CD14-positive monocyte (primary cell): ENCODE data around the gene FOXO1. TPM values are rescaled to one million over a fixed set of nuclear protein-coding genes. Genes with fewer than 3 reads are reported as not detected.
A peak's percentile ranks its signal among the peaks of the same experiment; 100 is the strongest.

Experiments
- DNase-seq, 3 donors: peaks; one replicate each; pipeline ENCODE4 v3.0.0-alpha.2; 2011 to 2022
- H2AFZ ChIP-seq: 2 replicates; pipeline ENCODE4 v1.6.0; 2012; ENCODE audit warnings: mild to moderate bottlenecking, low read depth, low read length, inconsistent platforms; ENCODE audit not compliant: insufficient read depth, poor library complexity, severe bottlenecking
- H3K27ac ChIP-seq, 2 donors: 1 replicate in 1 of 2; 2 replicates in 1 of 2; pipeline ENCODE4 v1.5.1; 2012 to 2013; ENCODE audit warnings: low read length in 2 of 2, control low read depth in 1 of 2, inconsistent platforms in 1 of 2, low read depth in 1 of 2, mild to moderate bottlenecking in 1 of 2
- H3K27me3 ChIP-seq, 2 donors: one replicate each; pipeline versions ENCODE4 v1.6.0 to v1.6.1; 2011 to 2013; ENCODE audit warnings: low read length in 2 of 2; ENCODE audit not compliant: control insufficient read depth in 2 of 2, insufficient read depth in 2 of 2
- H3K36me3 ChIP-seq, 2 donors: replicated peaks in 1 of 2; 1 replicate in 1 of 2; 2 replicates in 1 of 2; pipeline versions ENCODE4 v1.5.1 to v1.6.1; 2012 to 2013; ENCODE audit warnings: low read length in 2 of 2, control low read depth in 1 of 2, inconsistent platforms in 1 of 2, mild to moderate bottlenecking in 1 of 2; ENCODE audit not compliant: insufficient read depth in 2 of 2, control insufficient read depth in 1 of 2
- H3K4me1 ChIP-seq, 2 donors: 1 replicate in 1 of 2; 2 replicates in 1 of 2; pipeline versions ENCODE4 v1.5.1 to v1.6.1; 2012 to 2013; ENCODE audit warnings: low read length in 2 of 2, control low read depth in 1 of 2, inconsistent platforms in 1 of 2, mild to moderate bottlenecking in 1 of 2, moderate library complexity in 1 of 2; ENCODE audit not compliant: insufficient read depth in 2 of 2, control insufficient read depth in 1 of 2
- H3K4me2 ChIP-seq: replicated peaks from 2 replicates; pipeline ENCODE3; 2012; ENCODE audit warnings: low read length, moderate library complexity, mild to moderate bottlenecking; ENCODE audit not compliant: poor library complexity, severe bottlenecking; ENCODE audit errors: extremely low read depth
- H3K4me3 ChIP-seq, 3 experiments: fragments of 200-600 bp in 1 of 3; sonication (generic) in 1 of 3; replicated peaks in 1 of 3; 1 replicate in 2 of 3; 2 replicates in 1 of 3; pipeline ENCODE4 v1.5.1; 2011 to 2013; ENCODE audit warnings: low read length in 3 of 3, mild to moderate bottlenecking in 3 of 3, control low read depth in 2 of 3, low read depth in 2 of 3, inconsistent platforms in 1 of 3, moderate library complexity in 1 of 3
- H3K79me2 ChIP-seq: 2 replicates; pipeline ENCODE4 v1.6.0; 2012; ENCODE audit warnings: mild to moderate bottlenecking, control low read depth, inconsistent platforms, low read length, moderate library complexity; ENCODE audit not compliant: insufficient read depth
- H3K9ac ChIP-seq: 2 replicates; pipeline ENCODE4 v1.6.0; 2017; ENCODE audit warnings: low read length, mild to moderate bottlenecking; ENCODE audit not compliant: insufficient read depth, poor library complexity, severe bottlenecking
- H3K9me3 ChIP-seq, 2 donors: replicated peaks in 1 of 2; 1 replicate in 1 of 2; 2 replicates in 1 of 2; pipeline versions ENCODE4 v1.5.1 to v1.6.1; 2012 to 2013; ENCODE audit warnings: low read length in 2 of 2, control low read depth in 1 of 2; ENCODE audit not compliant: control insufficient read depth in 1 of 2, insufficient read depth in 1 of 2
- H4K20me1 ChIP-seq: 2 replicates; pipeline ENCODE4 v1.6.0; 2012; ENCODE audit warnings: mild to moderate bottlenecking, low read length, control low read depth, moderate library complexity; ENCODE audit not compliant: insufficient read depth
- H3K27ac Mint-ChIP-seq, 7 donors: one replicate each; pipeline ENCODE4 v1.8.0; 2020; ENCODE audit warnings: mild to moderate bottlenecking in 7 of 7, mixed read lengths in 7 of 7, moderate library complexity in 6 of 7, inconsistent platforms in 2 of 7
- H3K27me3 Mint-ChIP-seq, 3 donors: one replicate each; pipeline ENCODE4 v1.8.0; 2021 to 2022; ENCODE audit warnings: low read depth in 3 of 3, mild to moderate bottlenecking in 3 of 3, mixed read lengths in 3 of 3, moderate library complexity in 3 of 3, inconsistent platforms in 1 of 3
- H3K36me3 Mint-ChIP-seq, 2 donors: one replicate each; pipeline ENCODE4 v1.8.0; 2020; ENCODE audit warnings: mixed read lengths in 2 of 2, inconsistent platforms in 1 of 2, mild to moderate bottlenecking in 1 of 2
- H3K4me1 Mint-ChIP-seq: one replicate; pipeline ENCODE4 v1.8.0; 2020; ENCODE audit warnings: mild to moderate bottlenecking, mixed read lengths
- H3K4me3 Mint-ChIP-seq, 2 donors: one replicate each; pipeline ENCODE4 v1.8.0; 2020; ENCODE audit warnings: mild to moderate bottlenecking in 2 of 2, mixed read lengths in 2 of 2, moderate library complexity in 1 of 2
- H3K9me3 Mint-ChIP-seq, 7 donors: one replicate each; pipeline ENCODE4 v1.8.0; 2020 to 2022; ENCODE audit warnings: mixed read lengths in 7 of 7, mild to moderate bottlenecking in 6 of 7, moderate library complexity in 6 of 7, inconsistent platforms in 2 of 7
- WGBS: methylation state at CpG from one replicate; pipeline ENCODE4 v1.1.5; 2013; ENCODE audit warnings: missing lambda C conversion rate; ENCODE audit not compliant: insufficient coverage; 5-methylcytosine and 5-hydroxymethylcytosine counted together
- intact Hi-C, 2 donors: fragments of 100-400 bp; cut with micrococcal nuclease; formaldehyde crosslinking; loops; one replicate each; pipeline versions ENCODE4 v1.15.0 to v1.15.1; 2023
- polyA plus RNA-seq, 3 donors: library from polyadenylated mRNA; depleted of rRNA in 1 of 3; unstranded in 2 of 3; stranded (reverse) in 1 of 3; fragments of 300-500 nt in 2 of 3; fragments of >200 nt in 1 of 3; fragmentation: Illumina TruSeq in 2 of 3; gene quantifications; 1 replicate in 2 of 3; 2 replicates in 1 of 3; pipeline ENCODE4 v1.2.3, GENCODE V29; 2012 to 2021
- TF ChIP-seq, protein P1 (sequence below): fragments of 200-600 bp; IDR thresholded peaks from one replicate; pipeline ENCODE4 v1.8.0; 2022; ENCODE audit warnings: antibody characterized with exemption, mild to moderate bottlenecking

Gene FOXO1
- polyA plus RNA-seq, 3 donors = 3.1 to 11.3 (median 8.0) TPM

DNA sequence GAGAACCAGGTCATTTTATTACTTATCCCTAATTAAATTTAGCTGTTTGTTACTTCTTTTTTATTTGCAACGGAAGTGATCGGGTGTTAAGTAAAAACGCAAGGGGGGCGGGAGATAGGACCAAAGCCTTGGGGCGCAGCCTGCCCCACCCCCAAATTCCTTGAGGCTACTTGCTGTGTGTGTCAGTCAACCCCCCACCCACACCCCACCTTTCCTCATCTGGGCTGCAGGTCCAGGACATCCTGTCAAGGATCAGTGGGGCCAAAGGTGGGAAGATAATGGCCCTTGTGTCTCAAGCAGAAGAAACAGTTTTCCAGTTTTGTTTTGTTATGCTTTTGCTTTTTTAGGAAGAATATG is 1.2 kb upstream of the FOXO1 start:
- H3K4me1 Mint-ChIP-seq = peaks cover 27% of the 10 kb centered on the region
- peaks cover under 1% of the 10 kb centered on the region for H3K79me2 ChIP-seq
- H3K36me3 ChIP-seq = no peaks in the 10 kb centered on the region
- WGBS = no CpG with 5 or more reads among the region's 5 CpGs
- peak overlapping the region; percentile 88 for H2AFZ ChIP-seq
- peaks cover 14 to 23% (median 16%) of the 10 kb centered on the region in 3 donors for H3K27me3 Mint-ChIP-seq
- peak overlapping the region; percentile 74 to 96 (median 88) for H3K4me3 ChIP-seq
- peaks cover 3 to 7% of the 10 kb centered on the region in 2 donors for H3K36me3 Mint-ChIP-seq
- peak overlapping the region; percentile 52 to 78 for H3K27ac ChIP-seq
- peak overlapping the region; percentile 96 for H3K4me2 ChIP-seq
- H3K9me3 ChIP-seq = no peaks in the 10 kb centered on the region
- H3K27ac Mint-ChIP-seq = peak overlapping the region; percentile 78 to 94 (median 91)
- H3K4me3 Mint-ChIP-seq = peak overlapping the region; percentile 95 to 97
- TF ChIP-seq, protein P1, sequence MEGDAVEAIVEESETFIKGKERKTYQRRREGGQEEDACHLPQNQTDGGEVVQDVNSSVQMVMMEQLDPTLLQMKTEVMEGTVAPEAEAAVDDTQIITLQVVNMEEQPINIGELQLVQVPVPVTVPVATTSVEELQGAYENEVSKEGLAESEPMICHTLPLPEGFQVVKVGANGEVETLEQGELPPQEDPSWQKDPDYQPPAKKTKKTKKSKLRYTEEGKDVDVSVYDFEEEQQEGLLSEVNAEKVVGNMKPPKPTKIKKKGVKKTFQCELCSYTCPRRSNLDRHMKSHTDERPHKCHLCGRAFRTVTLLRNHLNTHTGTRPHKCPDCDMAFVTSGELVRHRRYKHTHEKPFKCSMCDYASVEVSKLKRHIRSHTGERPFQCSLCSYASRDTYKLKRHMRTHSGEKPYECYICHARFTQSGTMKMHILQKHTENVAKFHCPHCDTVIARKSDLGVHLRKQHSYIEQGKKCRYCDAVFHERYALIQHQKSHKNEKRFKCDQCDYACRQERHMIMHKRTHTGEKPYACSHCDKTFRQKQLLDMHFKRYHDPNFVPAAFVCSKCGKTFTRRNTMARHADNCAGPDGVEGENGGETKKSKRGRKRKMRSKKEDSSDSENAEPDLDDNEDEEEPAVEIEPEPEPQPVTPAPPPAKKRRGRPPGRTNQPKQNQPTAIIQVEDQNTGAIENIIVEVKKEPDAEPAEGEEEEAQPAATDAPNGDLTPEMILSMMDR = no peak
- H4K20me1 ChIP-seq = peaks cover 23% of the 10 kb centered on the region
- intact Hi-C loops = loop anchor here (5.0 to 10.0 kb wide), 5 partner anchors 40 to 265 kb away; partner anchors contain the start of genes MRPS31 (in 1 of the 2) and SLC25A15 (in 1 of the 2)
- peaks cover 17 to 31% of the 10 kb centered on the region in 2 donors for H3K4me1 ChIP-seq
- peak overlapping the region; percentile 88 for H3K9ac ChIP-seq
- DNase-seq = no peak
- peaks cover 9 to 18% of the 10 kb centered on the region in 2 donors for H3K27me3 ChIP-seq
- H3K9me3 Mint-ChIP-seq = peaks cover 0 to 6% (median 0%) of the 10 kb centered on the region in 7 donors

DNA sequence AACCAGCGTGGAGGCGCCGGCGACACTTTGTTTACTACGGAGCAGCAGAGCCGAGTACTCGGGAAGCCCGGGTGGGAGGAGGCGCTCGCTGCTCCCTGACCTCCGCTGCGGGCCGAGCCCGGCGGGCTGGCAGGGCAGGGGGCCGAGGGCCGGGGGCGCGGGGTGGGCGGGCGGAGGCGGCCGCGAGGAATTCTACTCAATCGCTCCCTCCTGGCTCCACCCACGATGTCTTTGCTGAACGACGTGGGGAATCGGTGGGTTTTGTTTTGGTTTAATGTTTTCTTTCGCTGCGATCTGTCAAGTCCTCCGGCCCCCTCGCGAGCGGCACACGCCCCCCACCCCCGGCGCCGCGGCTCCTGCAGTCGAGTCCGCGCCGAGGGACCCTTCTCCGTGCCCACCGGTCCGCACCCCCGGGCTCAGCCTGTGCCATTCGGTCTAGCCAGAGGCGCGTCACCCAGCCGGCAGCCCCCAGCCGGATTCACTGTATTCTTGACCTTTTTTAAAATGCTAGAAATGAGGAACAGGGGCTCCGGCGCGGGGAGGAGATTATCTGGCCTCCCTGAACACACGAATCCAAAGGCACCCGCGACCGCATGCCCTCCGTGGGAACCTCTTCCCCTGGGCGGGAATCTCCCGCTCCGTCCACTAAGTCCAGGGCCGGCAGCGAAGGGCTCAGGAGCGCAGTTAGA is 636 bp upstream of the FOXO1 start:
- peak; percentile 56 to 75 (median 62) for DNase-seq
- Histone ChIP-seq H3K27me3 (peaks cover 11 to 23% of the 10 kb centered on the region in 2 donors), H4K20me1 (peaks cover 28% of the 10 kb centered on the region), H3K4me2 (peak overlapping the region; percentile 96), H3K4me3 (peak overlapping the region; percentile 74 to 96 (median 88)), H2AFZ (peak overlapping the region; percentile 88), H3K27ac (peak overlapping the region; percentile 52 to 78), H3K9ac (peak overlapping the region; percentile 88), H3K36me3 (no peaks in the 10 kb centered on the region), H3K4me1 (peaks cover 17 to 34% of the 10 kb centered on the region in 2 donors), H3K79me2 (peaks cover 6% of the 10 kb centered on the region), H3K9me3 (no peaks in the 10 kb centered on the region)
- Mint-ChIP-seq H3K27me3 (peaks cover 14 to 23% (median 16%) of the 10 kb centered on the region in 3 donors), H3K27ac (peak overlapping the region; percentile 78 to 94 (median 92)), H3K4me3 (peak overlapping the region; percentile 95 to 97), H3K36me3 (peaks cover 5 to 10% of the 10 kb centered on the region in 2 donors), H3K4me1 (peaks cover 32% of the 10 kb centered on the region), H3K9me3 (peaks cover 0 to 6% (median 0%) of the 10 kb centered on the region in 7 donors)
- TF ChIP-seq, protein P1 = no peak
- 0% methylated on average over 43 of the region's 67 CpGs for WGBS
- intact Hi-C loops = loop anchor here (5.0 to 10.0 kb wide), 5 partner anchors 40 to 265 kb away; partner anchors contain the start of genes MRPS31 (in 1 of the 2) and SLC25A15 (in 1 of the 2)
